Retina (tissue), 1 donor: ENCODE data around the gene ADAMTS2.
A peak's percentile ranks its signal among the peaks of the same experiment; 100 is the strongest.

Experiments
- DNase-seq: peaks from one replicate; pipeline ENCODE4 v3.0.0-alpha.2; 2016

Gene ADAMTS2

DNA sequence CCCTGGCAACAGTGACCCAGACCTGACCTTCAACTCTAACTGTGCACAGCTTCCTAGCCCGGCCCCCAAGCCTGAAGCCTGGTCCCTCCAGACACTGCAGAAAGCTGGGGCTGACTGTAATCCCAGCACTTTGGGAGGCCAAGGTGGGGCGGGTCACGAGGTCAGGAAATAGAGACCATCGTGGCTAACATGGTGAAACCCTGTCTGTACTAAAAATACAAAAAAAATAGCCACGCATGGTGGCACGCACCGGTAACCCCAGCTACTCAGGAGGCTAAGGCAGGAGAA is 35.9 kb downstream of the ADAMTS2 start:
- DNase-seq, result no peak

GRCh38 chr5:179308563-179309382 is 36.5 kb downstream of the ADAMTS2 start:
- peak; percentile 13 for DNase-seq

DNA sequence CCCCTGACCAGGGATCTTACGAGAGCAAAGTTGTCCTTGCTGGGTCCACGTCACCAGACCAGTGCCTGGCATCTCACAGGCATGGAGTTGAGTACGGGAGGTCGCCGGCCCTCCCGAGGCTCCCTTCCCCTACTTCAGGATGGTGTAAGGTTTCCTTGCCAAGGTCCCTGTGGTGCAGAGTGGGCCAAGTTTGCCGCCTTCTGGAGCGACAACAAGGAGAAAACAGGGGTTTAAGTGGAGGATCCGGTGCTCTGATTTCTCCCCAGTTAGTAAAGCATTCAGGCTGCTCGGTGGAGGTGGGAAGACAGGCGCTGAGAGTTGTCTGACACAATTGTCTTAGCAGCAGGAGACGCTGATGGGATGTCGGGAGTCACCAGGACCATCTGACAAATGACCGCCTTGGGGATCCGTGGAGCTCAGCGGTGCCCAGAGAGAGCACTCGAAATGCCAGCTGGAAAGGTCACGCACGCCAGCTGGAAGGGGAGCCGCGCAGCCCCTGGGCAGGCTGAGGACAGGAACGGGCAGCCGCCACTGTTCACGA is 37.3 kb downstream of the ADAMTS2 start:
- peak; percentile 25 for DNase-seq

GRCh38 chr5:179307013-179307800 is 38.1 kb downstream of the ADAMTS2 start:
- DNase-seq, result no peak

GRCh38 chr5:179306191-179307012 is 38.9 kb downstream of the ADAMTS2 start:
- DNase-seq, result no peak

- no peak for DNase-seq
These were observed 40.4 kb downstream of the ADAMTS2 start for GRCh38 chr5:179304871-179305270.

- DNase-seq, result no peak
These were observed 40.8 kb downstream of the ADAMTS2 start for GRCh38 chr5:179304466-179304865.

DNA sequence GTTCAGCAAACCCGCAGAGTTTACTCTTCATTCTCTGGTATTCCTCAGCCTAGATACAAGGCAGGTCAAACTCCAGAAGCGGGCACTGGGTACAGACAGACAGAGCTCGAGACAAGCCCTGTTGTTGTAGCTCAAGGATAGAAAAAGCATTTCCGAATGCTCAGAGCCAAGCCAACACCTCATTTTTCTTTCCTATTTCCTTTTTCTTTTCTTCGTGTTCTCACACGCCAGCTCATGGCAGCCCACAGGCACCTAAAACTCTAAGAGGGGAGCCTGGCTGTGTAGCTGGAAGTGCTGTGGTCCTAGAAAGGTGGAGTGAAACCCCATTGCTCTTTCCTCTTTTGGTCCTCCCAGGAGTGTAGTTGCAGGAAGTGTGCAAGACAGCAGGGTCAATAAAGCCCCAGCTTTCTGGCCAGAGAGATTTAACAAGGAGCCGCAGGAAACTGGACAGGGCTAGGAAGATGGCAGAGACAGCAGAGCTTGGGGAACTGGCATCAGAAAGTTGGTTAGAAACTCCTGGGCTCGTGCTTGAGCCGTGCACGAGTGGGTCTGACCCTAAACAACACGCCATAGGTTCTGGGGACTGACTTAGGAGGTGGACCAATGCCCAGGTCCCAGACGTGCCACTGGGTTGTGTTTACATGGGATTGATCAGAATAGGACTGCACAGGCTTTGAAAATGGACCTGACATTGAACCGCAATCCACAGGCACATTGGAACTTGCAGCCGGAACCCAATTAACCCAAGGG is 41.6 kb downstream of the ADAMTS2 start:
- no peak for DNase-seq

GRCh38 chr5:179302499-179303185 is 42.6 kb downstream of the ADAMTS2 start:
- DNase-seq, result no peak

- no peak for DNase-seq
These were observed 43.5 kb downstream of the ADAMTS2 start for GRCh38 chr5:179301796-179302195.

DNA sequence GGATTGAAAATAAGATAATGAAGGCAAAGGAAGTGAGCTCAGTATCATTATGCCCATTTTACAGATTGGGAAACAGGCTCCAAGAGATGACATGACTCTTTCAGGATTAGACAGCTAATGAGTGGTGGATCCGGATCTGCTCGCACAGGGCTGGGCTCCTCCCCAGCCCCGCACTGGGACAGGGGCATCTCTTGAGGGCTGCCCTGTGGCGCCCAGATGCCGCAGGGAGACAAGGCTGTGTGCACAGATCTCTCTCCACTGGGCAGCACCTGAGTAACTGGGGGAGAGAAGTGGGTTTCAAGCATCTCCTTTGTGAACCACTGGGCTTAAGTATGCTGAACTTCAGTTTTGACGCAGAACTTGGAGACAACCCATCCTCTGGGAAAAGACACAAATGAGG is 43.9 kb downstream of the ADAMTS2 start:
- no peak for DNase-seq

DNA sequence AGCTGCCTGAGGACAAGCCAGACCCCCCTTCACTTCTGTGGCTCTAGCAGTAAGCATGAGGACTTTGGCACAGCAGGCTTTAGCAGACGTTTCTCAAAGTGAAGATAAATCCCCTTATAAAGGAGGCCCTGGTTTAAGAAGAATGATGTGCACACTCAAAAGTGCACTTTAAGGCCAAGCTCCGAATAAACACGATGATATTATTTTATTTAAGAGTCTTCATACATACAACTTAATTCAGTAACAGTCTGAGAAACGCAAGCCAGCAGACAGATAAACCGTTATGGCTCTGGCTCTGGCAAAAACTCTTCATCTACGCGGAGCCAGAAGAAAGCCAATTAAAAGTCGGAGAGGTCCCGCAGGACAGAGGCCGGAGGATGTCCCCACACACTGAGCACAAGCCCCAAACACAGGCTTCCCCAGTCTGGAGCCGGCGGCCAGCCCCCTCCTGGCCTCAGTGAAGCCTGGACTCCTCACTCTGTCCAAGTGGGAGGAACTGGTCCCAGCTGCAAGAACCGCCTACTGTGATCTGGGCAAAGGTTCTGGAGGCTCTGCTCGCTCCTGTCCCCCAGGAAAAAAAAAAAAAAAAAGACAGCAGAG is 44.6 kb downstream of the ADAMTS2 start:
- DNase-seq, result no peak

- DNase-seq, result no peak
These were observed 46.9 kb downstream of the ADAMTS2 start for GRCh38 chr5:179298181-179298993.

DNA sequence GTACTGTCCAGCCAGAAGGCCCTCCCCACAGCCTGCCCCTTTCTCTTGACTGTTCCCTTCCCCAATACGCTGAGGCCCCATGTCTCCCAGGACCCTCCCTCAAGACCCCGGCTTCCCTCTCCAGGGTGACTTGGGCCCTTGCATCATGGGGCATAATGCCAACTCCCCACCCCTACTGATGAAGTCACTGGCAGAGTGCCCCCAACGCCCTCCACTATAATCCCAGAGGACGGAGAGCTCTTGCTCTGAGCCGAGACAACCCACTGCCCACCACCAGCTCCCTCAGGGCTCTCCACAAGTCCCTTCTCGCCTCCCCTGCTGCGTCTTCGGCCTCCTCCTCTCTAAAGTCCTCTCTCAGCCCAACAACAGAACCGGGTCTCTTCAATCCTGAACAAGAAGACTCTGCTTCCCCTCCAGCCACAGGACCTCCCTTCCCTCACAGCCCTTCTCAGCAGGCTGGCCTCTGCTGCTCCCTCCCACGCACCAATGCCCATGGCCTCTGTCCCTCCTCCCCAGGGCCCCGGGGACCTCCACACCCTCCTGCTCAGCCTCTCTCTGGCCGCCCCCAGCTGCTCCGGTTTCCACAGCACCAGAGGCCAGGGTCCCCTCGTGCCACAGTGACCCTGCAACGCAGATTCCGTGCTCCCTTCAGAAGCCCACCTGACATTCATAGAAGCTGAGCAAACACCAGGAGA is 47.6 kb downstream of the ADAMTS2 start:
- DNase-seq, result no peak

GRCh38 chr5:179297026-179297425 is 48.2 kb downstream of the ADAMTS2 start:
- peak; percentile 15 for DNase-seq

DNA sequence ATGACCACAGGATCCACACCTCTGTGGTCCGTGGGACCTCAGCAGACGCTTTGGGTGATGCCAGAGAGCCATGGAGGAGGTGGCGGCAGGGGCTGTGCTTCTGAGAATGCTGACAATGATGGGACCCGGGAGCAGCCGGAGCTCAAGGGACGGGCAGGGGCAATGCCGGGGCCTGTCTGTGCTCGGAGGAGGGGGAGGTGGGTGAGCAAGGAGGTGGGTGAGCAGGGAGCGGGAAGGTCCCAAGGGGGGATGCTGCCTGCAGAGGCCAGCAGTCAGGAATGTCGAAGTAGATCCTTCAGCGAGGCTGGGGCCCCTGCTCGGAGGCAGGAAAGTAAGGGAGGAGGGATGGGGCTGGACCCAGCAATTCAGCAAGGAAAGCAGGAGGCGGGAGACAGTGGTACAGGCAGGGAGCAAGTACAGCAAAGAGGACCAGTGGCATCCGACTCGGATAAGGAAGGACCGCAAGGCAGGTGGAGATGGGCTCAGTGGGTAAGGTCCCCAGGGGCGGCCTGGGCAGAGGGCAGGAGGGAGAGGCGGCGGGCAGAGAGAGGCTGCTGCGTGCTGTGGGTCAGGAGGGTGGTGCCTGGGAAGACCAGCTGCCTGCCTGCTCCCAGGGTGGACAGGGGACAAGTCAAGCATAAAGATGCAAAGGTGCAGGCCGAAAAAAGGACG is 49.0 kb downstream of the ADAMTS2 start:
- peak; percentile 30 for DNase-seq

- no peak for DNase-seq
These were observed 49.5 kb downstream of the ADAMTS2 start for GRCh38 chr5:179295778-179296149.

DNA sequence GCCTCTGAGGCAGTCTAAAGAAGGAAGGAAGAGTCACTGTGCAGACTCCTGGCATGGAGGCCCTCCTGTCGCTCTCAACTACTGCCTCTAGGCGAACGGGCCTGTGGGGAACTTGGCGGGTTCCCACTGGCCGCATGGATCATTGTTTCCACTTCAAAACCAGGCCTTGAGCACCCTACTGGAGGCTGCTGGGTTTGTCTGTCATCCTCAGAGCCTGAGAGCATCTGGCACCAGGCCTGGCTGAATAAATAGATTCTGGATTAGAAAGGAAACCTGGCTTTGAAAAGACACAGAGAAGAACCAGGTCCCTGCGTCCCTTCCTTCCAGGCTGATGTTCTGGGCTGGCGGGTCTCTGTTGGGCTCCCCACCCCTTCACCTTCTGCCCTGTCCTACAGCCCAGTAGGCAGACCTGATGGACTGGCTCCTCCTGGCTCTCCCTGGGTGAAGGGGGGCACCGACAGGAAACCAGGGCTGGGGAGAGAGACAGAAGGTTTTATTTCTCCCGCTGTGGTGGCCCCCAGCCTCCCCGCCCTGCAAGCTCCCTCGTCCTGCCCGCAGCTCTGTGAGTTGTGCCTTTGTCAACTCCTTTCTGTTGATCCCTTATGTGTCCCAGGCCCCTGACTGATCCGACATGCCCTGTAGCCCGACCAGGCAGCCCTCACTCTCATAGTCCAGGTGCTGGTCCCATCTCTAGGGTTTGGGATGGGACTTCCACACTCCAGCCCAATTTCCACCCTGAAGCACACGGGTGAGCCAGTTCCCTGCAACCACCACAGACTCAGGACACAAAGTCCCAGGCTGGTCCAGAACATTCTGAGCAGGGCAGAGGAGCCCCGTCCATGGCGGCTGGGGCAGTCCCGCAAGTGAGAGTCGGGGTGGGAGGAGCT is 50.1 kb downstream of the ADAMTS2 start:
- peak; percentile 16 for DNase-seq
